GM12891 (cell line): ENCODE results near the gene EFHC1.

Experiments used
- PAX5 ChIP-seq: IDR thresholded peaks from 2 replicates; pipeline ENCODE4 v1.6.1; 2011; ENCODE audit warnings: low read length, moderate library complexity, mild to moderate bottlenecking; ENCODE audit not compliant: insufficient read depth, severe bottlenecking
- POLR2A ChIP-seq: IDR thresholded peaks from 2 replicates; pipeline ENCODE4 v1.6.1; 2011; ENCODE audit warnings: low read depth, low read length, control low read depth
- POLR2AphosphoS5 ChIP-seq: IDR thresholded peaks from 2 replicates; pipeline ENCODE4 v1.6.1; 2011; ENCODE audit warnings: low read depth, low read length, control low read depth
- SPI1 ChIP-seq: IDR thresholded peaks from 2 replicates; pipeline ENCODE4 v1.6.1; 2011; ENCODE audit warnings: low read depth, low read length, control low read depth
- TAF1 ChIP-seq: IDR thresholded peaks from 2 replicates; pipeline ENCODE4 v1.6.1; 2011; ENCODE audit warnings: low read depth, low read length, control low read depth

- no peak for TF ChIP-seq TAF1
- no peak for TF ChIP-seq POLR2A
- TF ChIP-seq SPI1: no peak
- TF ChIP-seq POLR2AphosphoS5: no peak
- TF ChIP-seq PAX5: no peak
These were observed 8.2 kb upstream of the EFHC1 start for GRCh38 chr6:52411911-52412310.
